A673 (cell line): ENCODE data around the gene OSBPL3. TPM values are rescaled to one million over a fixed set of nuclear protein-coding genes. Genes with fewer than 3 reads are reported as not detected.
A peak's percentile ranks its signal among the peaks of the same experiment; 100 is the strongest.

Source experiments
- BruUV-seq: library from RNA; stranded (reverse); fragments of 400-500 nt; replicated peaks from 2 replicates; lab custom pipeline; 2021; lab: Mats Ljungman, UMichigan
- CTCF ChIA-PET: fragments of 300-600 bp; sonication (Branson Sonifier 250); formaldehyde crosslinking; loops from one replicate; lab custom pipeline; 2022; ENCODE audit warnings: antibody characterized with exemption; lab: Charles Lee
- POLR2A ChIA-PET: fragments of 300-600 bp; sonication (Branson Sonifier 250); formaldehyde crosslinking; loops from one replicate; lab custom pipeline; 2022; ENCODE audit warnings: antibody characterized with exemption; ENCODE audit not compliant: low non-redundant PET; lab: Charles Lee
- DNase-seq: peaks from one replicate; pipeline ENCODE4 v3.0.0-alpha.2; 2015; ENCODE audit warnings: low spot score
- H3K27ac ChIP-seq: fragments of 200-600 bp; sonication (generic); 2 replicates; pipeline ENCODE4 v1.5.1; 2016; ENCODE audit warnings: mixed run types, low read depth, mild to moderate bottlenecking, mixed read lengths, antibody characterized with exemption, low read length; ENCODE audit not compliant: poor library complexity, severe bottlenecking
- H3K27me3 ChIP-seq: fragments of 200-600 bp; sonication (generic); replicated peaks from 2 replicates; pipeline ENCODE4 v1.6.1; 2017; ENCODE audit warnings: mixed run types, low read depth, mild to moderate bottlenecking, mixed read lengths, antibody characterized with exemption, low read length; ENCODE audit not compliant: insufficient read depth, poor library complexity
- H3K36me3 ChIP-seq: fragments of 200-600 bp; sonication (generic); 2 replicates; pipeline ENCODE4 v1.6.1; 2016; ENCODE audit warnings: mixed run types, mild to moderate bottlenecking, mixed read lengths, antibody characterized with exemption, low read length; ENCODE audit not compliant: insufficient read depth, poor library complexity, severe bottlenecking
- H3K4me1 ChIP-seq: fragments of 200-600 bp; sonication (generic); 2 replicates; pipeline ENCODE4 v1.6.1; 2017; ENCODE audit warnings: mixed run types, mild to moderate bottlenecking, mixed read lengths, antibody characterized with exemption, low read length; ENCODE audit not compliant: insufficient read depth, poor library complexity, severe bottlenecking
- H3K4me3 ChIP-seq: fragments of 200-600 bp; sonication (generic); 2 replicates; pipeline ENCODE4 v1.5.1; 2016; ENCODE audit warnings: low read depth, mixed run types, mild to moderate bottlenecking, mixed read lengths, low read length; ENCODE audit not compliant: poor library complexity, severe bottlenecking
- H3K9me3 ChIP-seq: fragments of 200-600 bp; sonication (generic); 2 replicates; pipeline ENCODE4 v1.6.1; 2016; ENCODE audit warnings: mixed run types, low read depth, mild to moderate bottlenecking, mixed read lengths, antibody characterized with exemption, low read length; ENCODE audit not compliant: poor library complexity, severe bottlenecking
- EZH2 ChIP-seq: fragments of 200-600 bp; sonication (generic); IDR thresholded peaks from 2 replicates; pipeline ENCODE4 v1.6.1; 2017; ENCODE audit warnings: borderline replicate concordance, low read depth, mild to moderate bottlenecking, mixed read lengths, antibody characterized with exemption, low read length; ENCODE audit not compliant: poor library complexity, severe bottlenecking
- intact Hi-C: fragments of 100-400 bp; cut with micrococcal nuclease; formaldehyde crosslinking; loops from one replicate; pipeline ENCODE4 v1.10.0; 2022; ENCODE audit not compliant: unreplicated experiment
- total RNA-seq: library from RNA; stranded (reverse); gene quantifications from 2 replicates; pipeline ENCODE4 v1.2.3, GENCODE V29; 2021
- TF ChIP-seq, protein P1 (sequence below): fragments of 300-800, 200-600 bp; sonication (generic); conservative IDR thresholded peaks from 2 replicates; pipeline ENCODE4 v1.5.1; 2017; ENCODE audit warnings: low read depth, mild to moderate bottlenecking, antibody characterized with exemption, low read length, moderate library complexity, mixed read lengths

Gene OSBPL3
- total RNA-seq, 1 experiment from 2014 or later, result 21.4 TPM

DNA sequence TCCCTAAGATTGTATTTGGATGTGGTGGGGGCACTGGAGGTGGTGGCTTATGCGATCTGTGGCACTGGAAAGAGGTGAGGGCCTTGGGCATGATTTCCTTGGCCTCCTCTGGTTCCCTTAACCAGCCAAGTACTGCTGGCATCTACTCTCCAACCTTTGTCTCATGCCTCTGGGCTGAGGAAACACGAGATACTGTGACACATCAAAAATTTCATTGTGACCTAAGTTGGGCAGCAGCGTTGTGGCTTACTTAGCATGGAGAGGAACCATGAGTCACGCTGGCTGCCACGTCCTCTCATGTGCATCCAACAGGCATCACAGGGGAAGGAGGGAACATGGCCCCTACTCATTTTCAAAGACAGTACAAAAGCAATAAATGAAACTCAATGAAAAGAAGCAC, 193.0 kb downstream of the OSBPL3 start:
- TF ChIP-seq, protein P1, sequence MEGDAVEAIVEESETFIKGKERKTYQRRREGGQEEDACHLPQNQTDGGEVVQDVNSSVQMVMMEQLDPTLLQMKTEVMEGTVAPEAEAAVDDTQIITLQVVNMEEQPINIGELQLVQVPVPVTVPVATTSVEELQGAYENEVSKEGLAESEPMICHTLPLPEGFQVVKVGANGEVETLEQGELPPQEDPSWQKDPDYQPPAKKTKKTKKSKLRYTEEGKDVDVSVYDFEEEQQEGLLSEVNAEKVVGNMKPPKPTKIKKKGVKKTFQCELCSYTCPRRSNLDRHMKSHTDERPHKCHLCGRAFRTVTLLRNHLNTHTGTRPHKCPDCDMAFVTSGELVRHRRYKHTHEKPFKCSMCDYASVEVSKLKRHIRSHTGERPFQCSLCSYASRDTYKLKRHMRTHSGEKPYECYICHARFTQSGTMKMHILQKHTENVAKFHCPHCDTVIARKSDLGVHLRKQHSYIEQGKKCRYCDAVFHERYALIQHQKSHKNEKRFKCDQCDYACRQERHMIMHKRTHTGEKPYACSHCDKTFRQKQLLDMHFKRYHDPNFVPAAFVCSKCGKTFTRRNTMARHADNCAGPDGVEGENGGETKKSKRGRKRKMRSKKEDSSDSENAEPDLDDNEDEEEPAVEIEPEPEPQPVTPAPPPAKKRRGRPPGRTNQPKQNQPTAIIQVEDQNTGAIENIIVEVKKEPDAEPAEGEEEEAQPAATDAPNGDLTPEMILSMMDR, result no peak
- no peak for TF ChIP-seq EZH2
- H3K9me3 ChIP-seq, result no peaks in the 10 kb centered on the region
- peak; percentile 16 for DNase-seq
- no peaks in the 10 kb centered on the region for H3K27me3 ChIP-seq
- ChIA-PET CTCF (no interaction called here), POLR2A (no interaction called here)
- no peak overlapping the region for H3K4me3 ChIP-seq
- BruUV-seq, result no TSS peak
- no peaks in the 10 kb centered on the region for H3K4me1 ChIP-seq
- intact Hi-C loops, result no loop called here
- no peak overlapping the region for H3K27ac ChIP-seq
- H3K36me3 ChIP-seq, result no peaks in the 10 kb centered on the region

DNA sequence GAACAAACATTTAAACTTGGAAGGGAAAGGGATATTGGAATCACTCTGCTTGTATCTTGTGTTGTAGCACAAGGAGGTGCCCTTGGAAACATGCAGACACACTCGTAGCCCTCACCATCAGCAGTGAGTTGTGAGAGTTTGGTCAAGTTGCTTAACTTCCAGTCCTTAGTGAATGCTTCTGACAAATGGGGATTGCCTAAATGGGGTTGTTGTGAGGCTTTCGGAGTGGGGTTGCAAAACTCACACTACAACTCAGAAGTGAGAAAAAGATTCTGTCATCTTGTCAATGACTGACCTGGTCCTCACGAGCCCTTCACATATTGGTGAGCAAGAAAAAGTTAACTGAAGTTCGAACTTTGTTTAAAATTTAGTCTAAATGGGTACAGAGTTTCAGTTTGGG, 193.7 kb downstream of the OSBPL3 start:
- Histone ChIP-seq H3K4me1 (no peaks in the 10 kb centered on the region), H3K27ac (no peak overlapping the region), H3K27me3 (no peaks in the 10 kb centered on the region), H3K36me3 (no peaks in the 10 kb centered on the region), H3K4me3 (no peak overlapping the region), H3K9me3 (no peaks in the 10 kb centered on the region)
- intact Hi-C loops, result no loop called here
- BruUV-seq, result no TSS peak
- TF ChIP-seq, protein P1, result no peak
- no peak for TF ChIP-seq EZH2
- ChIA-PET CTCF (no interaction called here), POLR2A (no interaction called here)
- DNase-seq, result no peak

GRCh38 chr7:24784277-24784676, 195.7 kb downstream of the OSBPL3 start:
- intact Hi-C loops, result no loop called here
- TF ChIP-seq EZH2, result no peak
- TF ChIP-seq, protein P1, result no peak
- Histone ChIP-seq H3K4me3 (no peak overlapping the region), H3K27ac (no peak overlapping the region), H3K27me3 (no peaks in the 10 kb centered on the region), H3K36me3 (no peaks in the 10 kb centered on the region), H3K9me3 (no peaks in the 10 kb centered on the region), H3K4me1 (peaks cover 1% of the 10 kb centered on the region)
- ChIA-PET POLR2A (no interaction called here), CTCF (no interaction called here)
- BruUV-seq, result no TSS peak
- DNase-seq, result no peak
